ENCODE measurements around the gene PRKAB1. TPM values are rescaled to one million over a fixed set of nuclear protein-coding genes. Genes with fewer than 3 reads are reported as not detected.

PRKAB1 gene
- total RNA-seq, 1 donor from 2014 or later = 32.5 TPM

GRCh38 chr12:119714614-119715267, 46.8 kb downstream of the PRKAB1 start:
- no peak for TF ChIP-seq CTCF (conservative IDR thresholded peaks at IDR 0.05)
- Mint-ChIP-seq H3K27me3 (no peaks in the 10 kb centered on the region), H3K27ac (no peak overlapping the region), H3K36me3 (peaks cover 36% of the 10 kb centered on the region), H3K4me1 (ENCODE audit: unreplicated experiment) (peaks cover 5% of the 10 kb centered on the region), H3K9me3 (no peaks in the 10 kb centered on the region), H3K4me3 (no peak overlapping the region)
- no peak for DNase-seq (ENCODE audit: extremely low spot score, unreplicated experiment)

GRCh38 chr12:119715268-119715620, 47.3 kb downstream of the PRKAB1 start:
- no peaks in the 10 kb centered on the region for H3K27me3 Mint-ChIP-seq

GRCh38 chr12:119718141-119718540, 50.2 kb downstream of the PRKAB1 start:
- peaks cover 5% of the 10 kb centered on the region for H3K4me1 Mint-ChIP-seq (ENCODE audit: unreplicated experiment)
- DNase-seq (ENCODE audit: extremely low spot score, unreplicated experiment) = no peak
- no peak overlapping the region for H3K27ac Mint-ChIP-seq
- H3K4me3 Mint-ChIP-seq = no peak overlapping the region
- H3K36me3 Mint-ChIP-seq = peaks cover 29% of the 10 kb centered on the region
- H3K9me3 Mint-ChIP-seq = no peaks in the 10 kb centered on the region
- no peak for TF ChIP-seq CTCF (conservative IDR thresholded peaks at IDR 0.05)
- no peaks in the 10 kb centered on the region for H3K27me3 Mint-ChIP-seq

More at GRCh38 chr12:119715268-119715620, 47.3 kb downstream of the PRKAB1 start:
- no peak for TF ChIP-seq CTCF (conservative IDR thresholded peaks at IDR 0.05)
- H3K36me3 Mint-ChIP-seq = peaks cover 38% of the 10 kb centered on the region
- H3K9me3 Mint-ChIP-seq = no peaks in the 10 kb centered on the region
- peaks cover 5% of the 10 kb centered on the region for H3K4me1 Mint-ChIP-seq (ENCODE audit: unreplicated experiment)
- no peak for DNase-seq (ENCODE audit: extremely low spot score, unreplicated experiment)
- no peak overlapping the region for H3K4me3 Mint-ChIP-seq
- no peak overlapping the region for H3K27ac Mint-ChIP-seq

GRCh38 chr12:119720349-119720748, 52.4 kb downstream of the PRKAB1 start:
- Mint-ChIP-seq H3K9me3 (no peaks in the 10 kb centered on the region), H3K27ac (no peak overlapping the region), H3K36me3 (peaks cover 19% of the 10 kb centered on the region), H3K4me3 (no peak overlapping the region), H3K4me1 (ENCODE audit: unreplicated experiment) (peaks cover 5% of the 10 kb centered on the region), H3K27me3 (no peaks in the 10 kb centered on the region)
- no peak for DNase-seq (ENCODE audit: extremely low spot score, unreplicated experiment)
- TF ChIP-seq CTCF (conservative IDR thresholded peaks at IDR 0.05) = no peak

GRCh38 chr12:119721306-119721705, 53.4 kb downstream of the PRKAB1 start:
- Mint-ChIP-seq H3K27me3 (no peaks in the 10 kb centered on the region), H3K36me3 (peaks cover 16% of the 10 kb centered on the region), H3K27ac (no peak overlapping the region), H3K9me3 (no peaks in the 10 kb centered on the region), H3K4me3 (no peak overlapping the region), H3K4me1 (ENCODE audit: unreplicated experiment) (peaks cover 4% of the 10 kb centered on the region)
- TF ChIP-seq CTCF (conservative IDR thresholded peaks at IDR 0.05) = no peak
- no peak for DNase-seq (ENCODE audit: extremely low spot score, unreplicated experiment)

Data from type B pancreatic cell (in vitro differentiated cells).